HS-27A (cell line): Measurements from ENCODE around the gene ASZ1.
"Not testable (repeated sequence)": the region's sequence is repeated elsewhere in the genome, so short reads cannot be mapped to it uniquely, and the experiment has no call there.

Experiments used
- DNase-seq: peaks from one replicate; pipeline ENCODE4 v3.0.0-alpha.2; 2012; ENCODE audit warnings: low read depth, missing footprints

The ASZ1 gene

GRCh38 chr7:117427258-117427701, at the start of gene ASZ1:
Gene ASZ1, minus strand, starts transcription at chr7:117427493. Its CDS starts 33 bp downstream, at chr7:117427460.
- DNase-seq = no peak

DNA sequence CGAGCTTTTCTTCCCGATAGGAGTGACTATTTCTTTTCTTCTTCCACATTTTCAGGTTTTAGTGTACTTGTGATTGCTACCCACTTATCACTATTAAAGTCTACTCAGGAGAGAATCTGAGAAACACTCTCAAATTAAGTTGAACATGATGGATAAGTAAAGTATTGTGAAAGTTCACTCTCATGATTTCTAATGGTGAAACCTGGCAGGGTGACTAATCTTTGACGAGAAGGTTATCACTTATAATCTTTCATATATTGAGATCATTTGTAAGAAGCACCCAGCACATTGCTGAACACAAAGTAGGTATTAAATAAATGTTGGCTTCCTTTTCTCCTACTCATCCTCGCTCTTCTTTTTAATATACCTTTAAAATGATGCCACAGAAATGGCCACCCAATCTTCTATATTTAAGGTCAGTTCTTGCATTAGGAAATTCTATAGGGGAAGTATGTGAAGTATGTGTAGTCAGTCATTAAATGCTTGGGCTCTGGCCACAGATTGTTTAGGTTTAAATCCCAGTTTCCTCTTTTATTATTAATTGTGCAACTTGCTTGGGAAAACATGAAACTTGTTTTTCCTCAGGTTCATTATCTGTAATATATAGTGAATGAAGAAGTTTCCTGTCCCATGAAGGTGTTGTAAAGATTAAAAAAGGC, 49.4 kb upstream of the ASZ1 start:
- DNase-seq = no peak

DNA sequence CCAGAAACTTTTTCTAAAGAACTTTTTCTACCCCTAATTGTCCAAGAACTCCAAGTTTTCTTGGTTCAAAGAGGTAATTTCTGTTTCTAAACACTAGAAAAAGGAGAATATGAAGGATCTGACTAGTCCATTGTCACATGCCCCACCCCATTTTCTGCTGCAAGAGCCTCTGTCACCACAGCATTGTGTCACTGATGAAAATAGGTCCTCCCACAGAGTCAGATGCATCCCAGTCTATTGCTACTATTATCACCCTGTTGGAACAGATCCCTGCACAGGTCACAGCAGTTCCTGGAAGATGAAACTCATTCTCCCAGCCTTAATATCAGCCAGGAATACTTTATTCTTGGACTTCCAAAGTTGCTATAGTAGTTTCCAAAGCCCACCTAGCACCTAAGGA, 45.0 kb upstream of the ASZ1 start:
- no peak for DNase-seq

DNA sequence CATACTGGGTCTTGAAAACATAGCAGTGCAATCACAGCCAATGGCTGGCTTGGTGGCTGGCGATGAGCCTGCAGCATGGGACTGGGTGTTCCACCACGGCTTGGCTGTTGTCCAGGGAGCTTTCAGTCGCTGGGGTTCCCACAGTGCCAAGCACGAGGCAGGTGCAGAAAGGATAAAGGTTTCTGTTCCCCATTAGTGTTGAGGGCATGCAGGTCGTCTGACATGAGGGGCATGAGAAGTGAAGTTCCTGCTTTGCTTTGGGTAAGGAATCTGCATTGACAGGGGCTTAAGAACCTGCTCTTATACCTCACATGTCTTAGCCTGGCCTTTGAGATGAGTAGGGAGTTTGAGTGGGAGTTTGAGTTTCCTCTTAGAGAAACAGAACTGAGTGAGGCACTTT, 43.5 kb upstream of the ASZ1 start:
- DNase-seq = no peak

GRCh38 chr7:117468174-117468573, 40.9 kb upstream of the ASZ1 start:
- DNase-seq = no peak

DNA sequence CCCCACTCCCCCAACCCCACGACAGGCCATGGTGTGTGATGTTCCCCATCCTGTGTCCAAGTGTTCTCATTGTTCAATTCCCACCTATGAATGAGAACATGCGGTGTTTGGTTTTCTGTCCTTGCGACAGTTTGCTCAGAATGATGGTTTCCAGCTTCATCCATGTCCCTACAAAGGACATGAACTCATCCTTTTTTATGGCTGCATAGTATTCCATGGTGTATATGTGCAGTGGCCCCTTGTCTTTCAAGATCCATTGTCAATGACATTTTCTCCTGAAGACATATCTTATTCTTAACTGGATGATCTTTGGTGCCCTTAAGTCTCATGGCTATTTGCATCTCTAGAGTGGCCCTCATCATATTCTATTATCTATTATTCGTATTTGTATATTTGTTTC, 33.5 kb upstream of the ASZ1 start:
- DNase-seq = not testable (repeated sequence)

DNA sequence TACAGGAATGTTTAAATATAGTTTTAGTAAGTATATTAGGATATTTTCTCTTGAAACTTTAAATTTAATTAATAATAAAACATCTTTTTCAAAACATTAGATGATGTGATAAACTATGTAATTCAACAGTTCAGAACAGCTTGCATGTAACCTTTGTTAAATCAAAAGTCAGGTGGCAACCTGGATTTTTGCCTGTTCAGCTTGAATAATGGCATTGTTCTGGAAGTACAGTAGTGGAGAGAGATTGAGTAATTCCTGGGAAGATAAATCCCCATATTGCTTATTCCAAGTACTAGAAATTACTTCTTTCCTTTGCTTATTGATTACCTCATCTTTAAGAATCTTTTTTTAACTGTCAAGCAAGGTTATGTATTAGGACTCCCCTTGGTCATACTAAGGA, 32.4 kb upstream of the ASZ1 start:
- no peak for DNase-seq

DNA sequence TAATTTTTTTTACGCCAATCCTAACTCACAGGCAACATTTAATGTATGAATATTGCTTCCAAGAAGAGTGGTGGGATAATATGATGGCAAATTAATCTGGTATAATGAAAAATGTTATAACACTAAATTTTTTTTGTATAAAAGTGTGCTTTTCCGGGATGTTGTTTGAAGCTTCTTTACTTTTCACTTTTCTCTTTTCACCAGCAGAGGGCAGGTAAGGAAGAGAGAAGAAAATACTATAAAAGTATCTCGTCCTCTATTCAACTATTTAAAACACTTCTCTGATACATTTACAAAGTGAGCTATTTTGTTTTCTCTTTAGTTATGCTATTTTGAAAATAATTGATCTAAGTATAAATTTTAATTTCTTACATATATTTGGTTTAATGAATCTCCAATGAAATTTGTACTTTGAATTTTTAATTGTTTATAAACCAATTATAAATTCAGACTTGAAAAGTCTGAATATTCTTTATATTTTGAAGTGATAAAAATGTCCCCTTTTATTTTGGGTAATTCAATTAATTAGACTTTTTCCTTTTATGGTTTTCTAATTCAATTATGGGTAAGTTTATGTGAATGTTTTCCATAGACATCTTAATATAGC, 31.8 kb upstream of the ASZ1 start:
- no peak for DNase-seq

- DNase-seq = no peak
Observed at GRCh38 chr7:117448655-117449054, 21.4 kb upstream of the ASZ1 start.

DNA sequence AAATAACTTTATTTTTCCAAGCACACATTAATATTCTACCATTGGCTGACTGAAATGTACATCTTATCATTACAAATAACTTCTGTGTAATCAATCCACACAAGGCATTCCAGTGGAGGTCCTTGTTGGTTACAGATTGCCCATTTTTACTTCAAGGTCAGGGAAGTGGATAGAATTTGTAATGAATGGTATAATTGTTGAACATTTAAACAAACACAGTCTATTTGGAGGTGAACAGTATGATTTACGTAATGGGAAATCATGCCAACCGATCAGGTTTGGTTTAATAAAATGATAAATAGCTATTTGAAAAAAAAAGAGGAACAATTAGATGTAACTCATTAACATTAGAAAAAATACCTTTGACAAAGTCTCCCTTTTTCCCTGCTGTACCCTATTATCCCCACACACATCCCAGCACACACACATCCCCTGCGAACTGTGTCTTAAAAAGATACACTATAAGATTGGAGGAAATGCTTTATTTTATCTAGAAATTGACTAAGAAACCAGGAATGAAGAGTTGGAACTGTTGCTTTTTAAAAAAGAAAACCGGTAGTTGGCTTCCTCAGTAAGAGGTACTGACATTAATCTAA, 19.0 kb upstream of the ASZ1 start:
- no peak for DNase-seq

DNA sequence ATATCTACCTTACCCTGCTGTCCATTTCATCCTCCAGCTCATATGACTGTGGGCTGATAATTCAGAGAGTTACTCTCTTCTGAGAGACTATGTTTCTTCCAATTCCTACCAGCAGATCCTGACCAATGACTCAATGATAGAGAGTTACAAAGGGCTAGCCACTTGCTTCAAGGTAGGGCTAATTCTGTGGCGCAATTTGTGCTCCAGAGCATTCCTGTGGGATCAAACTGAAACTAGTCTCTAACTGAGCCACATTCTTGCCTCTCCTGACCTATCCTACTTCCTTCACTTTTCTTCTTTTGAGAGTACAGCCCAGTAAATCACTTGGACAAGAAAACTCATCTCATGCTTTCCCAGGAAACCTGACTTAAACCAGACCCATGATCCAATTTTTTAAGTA, 17.9 kb upstream of the ASZ1 start:
- DNase-seq = no peak

DNA sequence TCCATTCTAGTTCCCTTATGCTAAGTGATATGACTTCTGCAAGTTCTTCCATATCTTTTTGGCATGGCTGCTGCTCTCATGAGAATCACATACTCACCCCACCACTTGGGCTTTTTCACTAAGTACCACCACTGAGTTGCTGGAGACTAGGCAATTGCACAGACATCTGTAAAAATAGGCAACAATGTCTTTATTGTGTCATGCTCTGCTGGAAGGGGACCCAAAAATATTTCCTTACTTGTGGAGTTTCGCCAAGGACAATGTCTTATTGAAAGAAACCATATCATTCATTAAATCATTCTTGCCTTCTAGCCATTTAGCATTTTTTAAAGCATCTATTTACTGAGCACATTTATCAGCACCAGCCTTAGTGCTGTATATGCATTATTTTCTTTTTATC, 17.4 kb upstream of the ASZ1 start:
- no peak for DNase-seq

DNA sequence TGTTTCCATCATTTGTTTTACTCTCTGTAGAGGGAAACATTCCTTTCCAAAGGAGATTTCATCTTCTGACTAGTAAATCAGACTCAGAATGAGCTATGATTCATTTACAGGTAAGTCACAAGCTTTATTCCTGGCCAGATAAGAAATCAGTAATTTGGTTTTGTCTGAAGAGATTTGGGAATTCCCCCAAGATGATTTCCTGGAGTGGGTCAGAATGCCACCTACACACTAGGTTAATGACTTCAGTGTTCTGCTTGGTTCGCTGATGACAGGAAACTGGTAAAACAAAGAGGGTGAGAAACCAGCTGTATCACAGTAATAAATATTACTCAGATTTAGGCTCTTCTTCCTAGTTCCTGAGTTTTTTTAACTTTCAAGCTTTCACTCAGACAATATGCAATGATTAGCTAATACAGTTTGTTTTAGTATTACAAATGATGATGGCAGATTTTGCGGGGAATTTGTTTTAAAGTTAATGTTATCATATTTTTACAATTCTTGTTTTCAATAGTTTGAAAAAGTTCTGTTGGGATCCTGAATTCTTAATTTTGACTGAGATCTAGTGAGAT, 8.3 kb upstream of the ASZ1 start:
- DNase-seq = no peak

DNA sequence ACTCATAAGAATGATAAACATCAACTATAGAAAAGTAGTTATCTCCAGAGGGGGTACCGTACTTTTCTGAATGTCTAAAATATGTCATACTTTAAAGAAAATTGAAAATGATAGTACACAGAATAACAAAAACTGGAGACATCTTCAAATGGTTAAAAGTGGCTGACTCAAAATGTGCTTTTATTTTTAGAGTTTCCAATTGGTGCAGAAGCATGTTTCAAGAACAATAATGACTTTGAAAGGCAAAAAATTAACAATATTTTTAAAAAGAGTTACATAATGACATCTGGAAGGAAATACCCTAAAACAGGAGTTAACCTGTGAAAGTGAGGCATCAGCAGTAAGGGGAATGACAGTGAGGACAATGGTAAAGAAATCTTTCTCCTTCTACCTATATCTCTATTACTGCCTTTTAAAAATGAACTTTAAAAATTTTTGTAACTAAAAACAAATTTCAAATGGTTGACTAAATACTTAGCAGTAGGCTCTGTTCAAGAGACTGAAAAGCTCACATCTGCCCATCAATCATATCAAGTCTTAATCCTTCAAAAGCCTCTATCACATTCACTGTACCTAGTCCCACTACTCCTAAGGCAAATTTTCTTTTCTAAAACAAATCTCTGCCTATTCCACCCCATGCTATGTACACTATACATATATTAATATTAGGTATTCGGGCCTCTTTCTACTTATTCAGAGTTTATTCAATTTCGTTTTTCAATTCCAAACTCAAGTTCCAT, 3.0 kb downstream of the ASZ1 start:
- no peak for DNase-seq

- not testable (repeated sequence) for DNase-seq
Observed at GRCh38 chr7:117414591-117414990, 12.7 kb downstream of the ASZ1 start.

DNA sequence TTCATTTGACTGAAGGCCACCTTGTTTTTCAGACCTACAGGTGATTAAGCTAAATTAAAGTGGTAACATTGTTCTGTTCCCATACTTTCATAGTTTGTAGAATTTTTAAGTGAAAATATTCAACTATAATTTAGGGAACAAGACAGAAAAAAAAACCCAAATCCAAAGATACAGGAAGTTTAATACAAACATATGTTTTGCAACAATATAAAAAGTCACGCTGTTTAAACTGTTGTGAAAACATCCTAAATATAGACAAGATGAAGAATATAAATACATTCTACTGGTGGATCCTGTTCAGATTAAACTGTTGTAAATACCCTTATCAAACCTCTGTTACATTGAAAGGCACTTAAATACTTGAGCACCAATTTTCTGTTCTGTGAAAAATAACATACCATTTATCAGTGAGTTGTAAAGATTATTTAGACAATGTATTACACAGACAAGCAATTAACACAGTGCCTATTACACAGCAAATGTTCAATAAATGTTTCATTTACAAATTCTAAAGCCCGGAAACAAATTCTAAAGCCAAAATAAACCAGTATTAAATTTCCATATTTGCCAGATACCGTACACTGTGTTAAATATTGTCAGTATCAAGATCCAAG, 14.2 kb downstream of the ASZ1 start:
- no peak for DNase-seq

DNA sequence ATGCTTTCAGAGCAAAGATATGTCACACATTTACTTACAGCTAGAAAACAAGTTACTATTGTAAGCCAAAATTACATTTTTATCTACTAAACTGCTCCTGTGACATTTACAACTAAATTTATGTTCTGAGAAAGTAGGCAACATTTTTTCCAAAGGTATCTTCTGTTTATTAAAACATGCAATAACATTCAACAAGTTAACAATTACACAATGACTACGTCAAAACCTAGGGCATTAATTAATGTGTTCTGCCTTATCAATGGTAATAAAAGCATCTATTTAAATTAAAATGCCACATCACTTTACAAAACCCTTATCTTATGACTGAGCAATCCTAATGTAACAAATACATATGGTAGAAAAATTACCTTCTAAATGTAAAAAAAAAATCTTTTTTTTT, 14.9 kb downstream of the ASZ1 start:
- no peak for DNase-seq

DNA sequence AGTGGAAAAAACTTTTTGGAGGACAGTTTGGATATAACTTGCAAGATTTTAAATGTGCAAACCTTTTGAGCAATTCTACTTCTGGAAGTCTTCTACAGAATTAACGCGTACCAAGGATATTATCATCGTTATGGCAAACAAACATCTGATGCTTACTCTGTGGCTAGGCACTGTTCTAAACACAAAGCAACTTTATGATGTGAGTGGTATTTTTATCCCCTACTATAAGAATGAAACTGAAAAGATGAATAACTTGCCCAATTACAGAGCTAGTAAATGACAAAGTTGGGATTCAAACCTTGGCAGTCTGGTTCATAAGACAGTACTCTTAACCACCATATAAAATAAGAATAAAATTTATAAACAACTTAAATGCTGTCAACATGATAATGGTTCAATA, 15.8 kb downstream of the ASZ1 start:
- DNase-seq = no peak

- DNase-seq = no peak
Observed at GRCh38 chr7:117408831-117409230, 18.5 kb downstream of the ASZ1 start.

DNA sequence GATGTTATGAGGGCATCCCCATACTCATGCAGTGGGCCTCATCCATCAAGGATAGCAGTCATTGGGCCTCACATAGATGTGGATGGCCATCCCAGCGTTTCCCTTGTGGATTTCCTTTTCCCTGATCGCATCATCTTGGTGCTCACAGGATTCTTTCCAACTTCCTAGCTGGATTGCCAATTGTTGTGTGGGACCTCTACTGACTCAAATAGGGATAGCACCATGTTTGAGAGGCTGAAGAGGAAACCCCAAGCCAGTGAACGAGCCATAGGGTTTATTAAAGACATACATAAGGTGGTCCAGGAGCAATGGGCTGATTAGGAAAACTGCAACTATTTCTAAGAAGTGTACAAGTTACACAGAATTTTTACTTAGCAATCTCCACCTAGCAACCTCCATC, 21.8 kb downstream of the ASZ1 start:
- no peak for DNase-seq

DNA sequence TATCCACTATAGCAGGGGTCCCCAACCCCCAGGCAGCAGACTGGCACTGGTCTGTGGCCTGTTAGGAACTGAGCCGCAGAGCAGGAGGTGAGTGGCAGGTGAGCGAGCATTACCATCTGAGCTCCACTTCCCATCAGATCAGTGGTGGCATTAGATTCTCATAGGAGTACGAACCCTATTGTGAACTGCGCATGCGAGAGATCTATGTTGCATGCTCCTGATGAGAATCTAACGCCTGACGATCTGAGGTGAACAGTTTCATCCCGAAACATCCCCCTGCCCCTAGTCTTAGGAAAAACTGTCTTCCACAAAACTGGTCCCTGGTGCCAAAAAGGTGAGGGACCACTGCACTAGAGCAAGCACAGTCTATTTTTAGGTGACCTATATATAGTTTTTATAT, 23.6 kb downstream of the ASZ1 start:
- DNase-seq = no peak

DNA sequence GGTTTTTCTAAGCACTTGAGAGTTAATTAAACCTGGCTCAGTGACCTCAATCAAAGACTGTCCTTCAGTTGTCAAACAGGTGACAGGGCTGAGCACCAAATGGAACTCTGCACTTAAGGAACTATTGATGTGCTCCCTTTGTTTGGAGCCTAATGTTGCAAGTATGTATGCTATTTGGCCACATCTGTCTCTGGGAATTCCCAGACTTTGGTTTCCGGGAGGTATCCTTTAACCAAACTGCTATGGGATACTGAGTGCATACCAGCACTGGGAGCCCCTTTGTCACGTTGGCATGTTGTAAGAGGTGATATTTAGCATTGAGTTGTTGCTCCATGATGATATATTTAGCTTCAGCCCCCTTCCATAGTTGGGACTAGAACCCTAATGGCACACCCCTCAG, 25.2 kb downstream of the ASZ1 start:
- DNase-seq = peak; percentile 20
